A673 (cell line): Measurements from ENCODE around the gene TMOD4.

Experiments used
- EZH2 ChIP-seq: fragments of 200-600 bp; sonication (generic); IDR thresholded peaks from 2 replicates; pipeline ENCODE4 v1.6.1; 2017; ENCODE audit warnings: borderline replicate concordance, low read depth, mild to moderate bottlenecking, mixed read lengths, antibody characterized with exemption, low read length; ENCODE audit not compliant: poor library complexity, severe bottlenecking
- TF ChIP-seq, protein P1 (sequence below): fragments of 300-800, 200-600 bp; sonication (generic); conservative IDR thresholded peaks from 2 replicates; pipeline ENCODE4 v1.5.1; 2017; ENCODE audit warnings: low read depth, mild to moderate bottlenecking, antibody characterized with exemption, low read length, moderate library complexity, mixed read lengths

DNA sequence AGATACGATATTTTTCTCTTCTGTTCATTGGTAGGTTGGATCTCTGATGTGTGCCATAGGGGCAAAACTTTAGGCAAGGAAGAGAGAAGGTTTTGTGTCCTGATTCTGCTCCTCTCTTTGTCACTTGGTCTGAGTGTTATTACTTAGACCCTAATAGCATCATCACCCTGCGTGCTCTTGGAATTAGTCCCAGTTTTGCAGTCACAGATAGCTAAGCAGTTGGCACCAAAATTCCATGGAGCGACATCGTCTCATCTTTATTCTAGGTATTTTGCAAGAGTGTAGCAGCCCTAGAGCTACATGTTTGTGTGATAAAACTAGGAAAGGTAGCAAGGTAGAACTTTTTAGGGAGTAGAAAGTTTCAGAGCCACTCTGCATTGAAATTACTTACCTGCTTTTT, 46.3 kb upstream of the TMOD4 start:
- TF ChIP-seq EZH2: no peak
- TF ChIP-seq, protein P1, sequence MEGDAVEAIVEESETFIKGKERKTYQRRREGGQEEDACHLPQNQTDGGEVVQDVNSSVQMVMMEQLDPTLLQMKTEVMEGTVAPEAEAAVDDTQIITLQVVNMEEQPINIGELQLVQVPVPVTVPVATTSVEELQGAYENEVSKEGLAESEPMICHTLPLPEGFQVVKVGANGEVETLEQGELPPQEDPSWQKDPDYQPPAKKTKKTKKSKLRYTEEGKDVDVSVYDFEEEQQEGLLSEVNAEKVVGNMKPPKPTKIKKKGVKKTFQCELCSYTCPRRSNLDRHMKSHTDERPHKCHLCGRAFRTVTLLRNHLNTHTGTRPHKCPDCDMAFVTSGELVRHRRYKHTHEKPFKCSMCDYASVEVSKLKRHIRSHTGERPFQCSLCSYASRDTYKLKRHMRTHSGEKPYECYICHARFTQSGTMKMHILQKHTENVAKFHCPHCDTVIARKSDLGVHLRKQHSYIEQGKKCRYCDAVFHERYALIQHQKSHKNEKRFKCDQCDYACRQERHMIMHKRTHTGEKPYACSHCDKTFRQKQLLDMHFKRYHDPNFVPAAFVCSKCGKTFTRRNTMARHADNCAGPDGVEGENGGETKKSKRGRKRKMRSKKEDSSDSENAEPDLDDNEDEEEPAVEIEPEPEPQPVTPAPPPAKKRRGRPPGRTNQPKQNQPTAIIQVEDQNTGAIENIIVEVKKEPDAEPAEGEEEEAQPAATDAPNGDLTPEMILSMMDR: no peak
